Stimulated activated CD8-positive, alpha-beta memory T cell treated with anti-CD3 and anti-CD28 coated beads, Interleukin-4, amount 100 ng/mL, for 24 hours (primary cell): ENCODE measurements around the gene RNF17.

ENCODE experiments used
- DNase-seq: peaks from one replicate; pipeline ENCODE4 v3.0.0-alpha.2; 2020; ENCODE audit warnings: low read depth

Gene RNF17

DNA sequence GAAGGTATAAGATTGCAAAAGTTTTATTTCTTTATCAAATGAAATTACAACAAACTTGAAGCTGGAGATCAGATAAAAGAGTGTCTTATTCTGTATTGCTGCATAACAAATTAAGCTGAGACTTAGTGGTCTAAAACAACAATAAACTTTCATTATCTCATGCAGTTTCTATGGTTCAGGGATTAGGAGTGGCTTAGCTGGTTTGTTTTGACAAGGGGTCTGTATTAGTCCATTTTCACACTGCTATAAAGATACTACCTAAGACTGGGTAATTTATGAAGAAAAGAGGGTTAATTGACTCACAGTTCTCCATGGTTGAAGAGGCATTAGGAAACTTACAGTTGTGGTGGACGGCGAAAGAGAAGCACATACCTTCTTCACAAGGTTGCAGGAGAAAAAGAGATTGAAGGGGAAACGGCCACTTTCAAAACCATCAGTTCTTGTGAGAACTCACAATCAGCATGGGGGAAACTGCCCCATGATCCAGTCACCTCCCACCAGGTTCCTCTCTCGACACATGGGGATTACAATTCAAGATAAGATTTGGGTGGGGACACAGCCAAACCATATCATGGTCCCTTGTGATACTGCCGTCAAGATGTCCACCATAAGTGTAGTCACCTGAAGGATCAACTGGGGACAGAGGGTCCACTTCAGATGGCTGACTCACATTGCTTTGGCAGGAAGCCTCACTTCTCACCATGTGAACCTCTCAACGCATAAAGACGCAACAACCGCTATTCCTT is 97.8 kb downstream of the RNF17 start:
- no peak for DNase-seq

DNA sequence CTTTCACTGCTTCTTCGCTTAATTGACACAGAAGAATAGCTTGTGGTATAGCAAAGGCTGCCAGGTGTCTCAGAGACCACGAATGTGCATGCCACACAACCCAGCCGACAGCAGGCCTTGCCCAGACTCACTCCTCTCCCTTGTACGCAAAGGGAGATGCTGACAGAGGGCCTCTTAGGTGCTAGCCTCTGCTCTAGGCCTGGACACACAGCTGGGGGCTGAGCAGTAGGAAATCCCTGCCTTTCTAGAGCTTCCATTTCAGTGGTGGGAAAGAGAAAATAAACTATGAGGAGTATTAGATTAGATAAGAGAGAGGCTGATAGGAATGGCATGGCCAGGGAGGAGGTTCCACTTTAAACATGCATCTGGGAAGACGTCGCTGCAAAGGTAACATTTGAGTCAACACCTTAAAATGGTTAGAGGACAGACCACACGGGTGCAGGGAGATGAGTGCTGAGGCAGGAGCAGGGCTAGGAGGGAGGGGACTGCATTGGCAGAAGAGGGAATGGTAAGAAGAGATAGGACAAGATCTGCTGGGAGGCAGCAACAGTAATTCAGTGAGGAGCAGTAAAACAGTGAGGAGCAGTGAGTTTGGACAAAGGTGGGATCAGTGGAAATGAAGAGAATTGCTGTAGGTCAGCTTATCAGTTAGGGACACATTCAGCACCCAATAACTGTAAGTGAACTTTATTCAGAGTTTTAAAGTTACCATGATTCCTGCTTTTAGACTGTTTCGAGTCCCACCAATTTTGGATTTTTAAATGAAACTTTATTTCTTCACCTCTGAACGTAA is 100.0 kb downstream of the RNF17 start:
- DNase-seq: no peak

- DNase-seq: no peak
Observed at GRCh38 chr13:24864579-24864978, 100.6 kb downstream of the RNF17 start.

DNA sequence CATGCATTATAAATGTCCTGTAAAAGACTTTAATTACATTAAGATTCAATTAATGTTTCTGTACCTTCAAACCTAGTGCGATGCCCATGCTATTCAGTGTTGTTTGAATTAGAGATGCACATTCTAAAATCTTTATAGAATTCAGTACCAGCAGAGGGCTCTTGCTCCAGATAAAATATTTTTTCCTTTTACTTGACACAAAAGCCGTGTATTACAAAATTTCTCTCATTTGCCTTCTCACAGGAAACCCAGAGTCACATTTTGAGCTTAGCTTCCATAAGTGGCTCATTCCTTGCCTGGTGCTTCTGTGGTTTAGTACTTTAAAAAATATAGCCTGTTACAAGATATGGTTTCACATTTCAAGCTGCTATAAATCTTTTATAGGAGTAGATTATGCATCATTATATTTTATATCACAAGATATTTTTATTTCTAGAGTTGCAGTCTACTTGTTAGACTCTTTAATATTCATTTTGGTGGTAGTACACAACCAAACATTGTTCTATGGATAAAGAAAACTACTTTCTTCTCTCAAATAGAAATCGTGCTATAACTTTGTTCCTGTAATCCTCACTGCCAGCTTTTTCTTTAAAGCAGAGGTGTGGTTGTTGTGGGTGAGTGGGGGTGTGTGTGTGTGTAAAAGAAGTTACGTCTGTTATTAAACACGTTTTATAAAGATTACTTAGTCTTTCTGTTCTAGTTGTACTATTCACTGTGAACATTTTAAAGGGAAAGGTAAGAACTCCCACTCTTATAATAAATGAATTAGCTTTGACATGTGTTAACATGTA is 101.4 kb downstream of the RNF17 start:
- no peak for DNase-seq

- no peak for DNase-seq
Observed at GRCh38 chr13:24866488-24866887, 102.5 kb downstream of the RNF17 start.

GRCh38 chr13:24868874-24869273 is 104.9 kb downstream of the RNF17 start:
- no peak for DNase-seq

- DNase-seq: no peak
Observed at GRCh38 chr13:24870380-24870760, 106.4 kb downstream of the RNF17 start.

DNA sequence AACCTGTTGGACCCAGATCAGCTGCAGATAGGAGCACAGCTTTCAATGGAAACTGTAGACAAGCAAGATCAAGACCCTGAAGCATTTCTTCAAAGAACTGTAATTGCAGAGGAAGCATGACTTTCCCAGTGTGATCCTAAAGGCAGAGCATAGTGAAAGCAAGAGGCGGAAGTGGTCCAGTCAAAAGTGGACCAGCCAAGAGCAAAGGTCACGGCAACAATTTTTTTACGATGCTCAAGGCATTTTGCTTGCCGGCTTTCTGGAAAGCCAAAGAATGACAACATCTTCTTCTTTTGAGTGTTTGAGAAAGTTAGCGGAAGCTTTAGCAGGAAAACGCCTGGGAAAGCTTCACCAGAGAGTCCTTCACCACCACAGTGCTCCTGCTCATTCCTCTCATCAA is 111.6 kb downstream of the RNF17 start:
- no peak for DNase-seq

GRCh38 chr13:24877531-24877930 is 113.6 kb downstream of the RNF17 start:
- DNase-seq: no peak

DNA sequence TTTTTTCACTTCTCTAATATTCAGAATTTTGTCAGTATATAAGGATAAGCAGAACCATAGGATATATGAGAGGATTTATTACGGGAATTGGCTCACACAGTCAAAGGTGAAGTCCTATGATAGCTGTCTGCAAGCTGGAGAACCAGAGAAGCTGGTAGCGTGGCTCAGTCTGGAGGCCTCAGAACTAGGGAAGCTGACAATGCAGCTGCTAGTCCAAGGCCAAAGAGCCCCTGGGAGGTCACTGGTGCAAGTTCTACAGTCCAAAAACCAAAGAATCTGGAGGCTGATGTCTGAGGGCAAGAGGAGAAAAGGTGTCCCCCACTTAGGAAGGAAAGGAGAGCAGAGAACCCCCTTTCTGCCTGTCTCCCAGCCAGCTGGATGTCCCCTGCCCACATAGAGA is 114.4 kb downstream of the RNF17 start:
- DNase-seq: no peak

GRCh38 chr13:24882665-24883064 is 118.7 kb downstream of the RNF17 start:
- DNase-seq: no peak

DNA sequence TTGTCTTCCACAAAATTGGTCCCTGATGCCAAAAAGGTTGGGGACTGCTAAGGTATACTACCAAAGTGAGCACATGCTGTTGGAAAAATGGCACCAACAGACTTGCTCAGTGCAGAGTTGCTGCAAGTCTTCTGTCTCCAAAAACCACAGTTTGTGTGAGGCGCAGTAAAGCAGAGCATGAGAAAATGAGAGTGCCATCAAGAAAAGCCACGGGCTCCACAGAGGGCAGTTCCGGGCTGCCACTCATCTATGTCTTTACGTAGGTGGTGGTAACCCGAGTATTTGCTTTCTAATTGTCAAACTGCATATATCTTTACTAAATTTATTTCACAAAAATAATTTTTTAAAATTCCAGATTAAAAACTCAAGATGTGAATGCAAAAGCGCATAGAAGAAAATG is 123.8 kb downstream of the RNF17 start:
- no peak for DNase-seq

- DNase-seq: no peak
Observed at GRCh38 chr13:24888291-24888931, 124.4 kb downstream of the RNF17 start.

DNA sequence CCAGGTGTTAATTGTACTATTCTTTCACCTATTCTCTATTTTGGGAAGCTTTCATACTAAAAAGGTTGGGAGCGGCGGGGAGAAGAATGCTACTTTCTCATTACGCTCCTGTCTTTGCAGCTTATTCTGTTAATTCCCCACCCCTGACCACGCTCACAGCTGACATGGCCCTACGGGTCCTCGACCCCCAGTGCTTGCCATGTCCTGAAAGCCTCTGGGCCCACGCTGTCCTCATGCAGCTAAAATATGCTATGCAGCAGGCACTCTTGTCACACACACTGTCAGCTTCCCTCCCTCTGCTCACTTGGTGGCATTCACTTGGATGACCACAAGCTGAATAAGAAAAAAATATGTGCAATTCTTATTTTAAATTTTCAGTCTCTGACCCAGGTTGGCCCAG is 126.3 kb downstream of the RNF17 start:
- DNase-seq: no peak

- DNase-seq: no peak
Observed at GRCh38 chr13:24891476-24892108, 127.6 kb downstream of the RNF17 start.

- no peak for DNase-seq
Observed at GRCh38 chr13:24892829-24893228, 128.9 kb downstream of the RNF17 start.

- no peak for DNase-seq
Observed at GRCh38 chr13:24893863-24894262, 129.9 kb downstream of the RNF17 start.

GRCh38 chr13:24894277-24894971 is 130.5 kb downstream of the RNF17 start:
- DNase-seq: no peak

GRCh38 chr13:24894972-24895300 is 131.0 kb downstream of the RNF17 start:
- DNase-seq: no peak

- DNase-seq: no peak
Observed at GRCh38 chr13:24896061-24896460, 132.1 kb downstream of the RNF17 start.

DNA sequence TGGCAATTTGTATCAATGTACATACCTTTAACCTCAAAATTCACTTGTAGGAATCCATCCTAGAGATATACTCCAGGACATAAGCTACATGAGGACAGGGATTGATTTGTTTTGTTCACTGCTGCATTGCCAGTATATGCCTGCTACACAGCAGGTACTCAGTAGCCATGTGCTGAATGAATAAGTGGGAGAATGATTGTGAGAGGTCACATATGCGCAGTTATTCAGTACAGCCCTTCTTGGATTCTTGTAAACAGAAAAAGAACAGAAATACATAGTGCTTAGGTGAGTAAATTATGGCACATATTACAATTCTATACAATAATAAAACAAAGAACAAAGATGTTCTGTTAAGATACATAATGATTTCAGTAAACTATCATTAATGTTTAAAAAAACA is 133.3 kb downstream of the RNF17 start:
- DNase-seq: no peak
